Spleen (tissue), 7 donors: Measurements from ENCODE around the gene BLOC1S5.

Source experiments
- CTCF ChIP-seq, 11 experiments: fragments of 200-600 bp in 7 of 11; fragments of 450-650 bp in 4 of 11; sonication (generic) in 4 of 11; IDR thresholded peaks in 8 of 11; conservative IDR thresholded peaks in 3 of 11; 1 replicate in 7 of 11; 2 replicates in 4 of 11; pipeline versions ENCODE4 v1.4.0 to v1.8.0; 2016 to 2021; ENCODE audit warnings: antibody characterized with exemption in 11 of 11, inconsistent platforms in 4 of 11, mild to moderate bottlenecking in 1 of 11
- POLR2A ChIP-seq, 3 donors: fragments of 450-650 bp; IDR thresholded peaks; one replicate each; pipeline ENCODE4 v1.5.1; 2017; ENCODE audit warnings: antibody characterized with exemption in 3 of 3, mild to moderate bottlenecking in 1 of 3
- POLR2AphosphoS5 ChIP-seq, 3 donors: sonication (generic); formaldehyde crosslinking; IDR thresholded peaks; one replicate each; pipeline ENCODE4 v1.5.1; 2017; ENCODE audit warnings: antibody characterized with exemption in 3 of 3
- donor health status: DM: no; HTN: no; CAD: no; lungs with moderate emphysema.
- donor health status: DM: no; HTN: no; CAD: no.
- donor health status: DM: no; HTN: no; CAD: no.

- TF ChIP-seq CTCF (IDR thresholded peaks at IDR 0.05 in 8 of 11, conservative IDR thresholded peaks at IDR 0.05 in 3 of 11) = no peak
- TF ChIP-seq POLR2AphosphoS5 (IDR thresholded peaks at IDR 0.05) = no peak
- no peak for TF ChIP-seq POLR2A (IDR thresholded peaks at IDR 0.05)
Observed at GRCh38 chr6:8000188-8000596, 64.0 kb downstream of the BLOC1S5 start.
